Activated CD4-positive, CD25-positive, alpha-beta regulatory T cell (primary cell): ENCODE results near the gene KDR.

Source experiments
- DNase-seq, 4 experiments: peaks; one replicate each; lab custom pipeline; 2025; lab: John Stamatoyannopoulos, UW

Gene KDR

GRCh38 chr4:55125087-55125721 lies at the start of gene KDR:
TSS of gene KDR (minus strand) at chr4:55125595. CDS start at chr4:55125293, 302 bp downstream.
- no peak for DNase-seq

- no peak for DNase-seq
These were observed 48.2 kb upstream of the KDR start for GRCh38 chr4:55173580-55173979.

GRCh38 chr4:55172694-55173287 lies 47.4 kb upstream of the KDR start:
- DNase-seq, result no peak

GRCh38 chr4:55170462-55170861 lies 45.1 kb upstream of the KDR start:
- no peak for DNase-seq

GRCh38 chr4:55169352-55169961 lies 44.1 kb upstream of the KDR start:
- DNase-seq, result no peak

GRCh38 chr4:55162396-55162795 lies 37.0 kb upstream of the KDR start:
- DNase-seq, result no peak

GRCh38 chr4:55161739-55162138 lies 36.3 kb upstream of the KDR start:
- no peak for DNase-seq

GRCh38 chr4:55159851-55160250 lies 34.5 kb upstream of the KDR start:
- DNase-seq, result no peak

- no peak for DNase-seq
These were observed 33.6 kb upstream of the KDR start for GRCh38 chr4:55158957-55159356.

GRCh38 chr4:55157559-55158277 lies 32.3 kb upstream of the KDR start:
- DNase-seq, result no peak

- DNase-seq, result no peak
These were observed 29.5 kb upstream of the KDR start for GRCh38 chr4:55154933-55155332.

- no peak for DNase-seq
These were observed 29.0 kb upstream of the KDR start for GRCh38 chr4:55154290-55154880.

- DNase-seq, result no peak
These were observed 18.5 kb upstream of the KDR start for GRCh38 chr4:55143858-55144257.

- DNase-seq, result no peak
These were observed 13.0 kb upstream of the KDR start for GRCh38 chr4:55138367-55138766.

GRCh38 chr4:55136634-55137033 lies 11.2 kb upstream of the KDR start:
- no peak for DNase-seq

GRCh38 chr4:55133951-55134350 lies 8.6 kb upstream of the KDR start:
- DNase-seq, result no peak

- DNase-seq, result no peak
These were observed 7.4 kb upstream of the KDR start for GRCh38 chr4:55132775-55133174.

- no peak for DNase-seq
These were observed 2.1 kb upstream of the KDR start for GRCh38 chr4:55127521-55127920.

- no peak for DNase-seq
These were observed 1.7 kb upstream of the KDR start for GRCh38 chr4:55127053-55127452.

- DNase-seq, result no peak
These were observed 557 bp upstream of the KDR start for GRCh38 chr4:55125763-55126541.

GRCh38 chr4:55124322-55125076 lies 896 bp downstream of the KDR start:
- DNase-seq, result no peak
